Activated gamma-delta T cell (primary cell): ENCODE data around the gene EZH2.

Experiments used
- DNase-seq: peaks from one replicate; lab custom pipeline; 2025; lab: John Stamatoyannopoulos, UW
- total RNA-seq, 2 donors: gene quantifications; one replicate each; lab custom pipeline; 2026; lab: John Stamatoyannopoulos, UW

The EZH2 gene
- total RNA-seq, result 21.2 to 33.2 reads per million in 2 donors

DNA sequence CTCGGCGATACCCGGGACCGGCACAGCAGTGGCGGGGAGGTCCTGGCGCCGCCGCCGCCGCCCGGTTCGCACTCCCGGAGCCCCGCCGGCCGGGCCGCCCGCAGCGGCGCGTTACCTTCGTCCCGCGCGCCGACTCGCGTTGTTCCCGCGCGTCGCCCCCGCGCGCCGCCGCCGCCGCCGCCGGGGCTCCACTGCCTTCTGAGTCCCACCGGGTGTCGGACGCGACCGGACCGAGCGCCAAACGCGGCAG is at the start of gene EZH2:
Gene EZH2, minus strand, starts transcription at position 243 of the 250 bp plus-strand sequence. CDS start 36,993 bp downstream, outside the sequence.
- no peak for DNase-seq

GRCh38 chr7:148931470-148931869 is 47.4 kb upstream of the EZH2 start:
- DNase-seq, result no peak

- no peak for DNase-seq
Observed at GRCh38 chr7:148930335-148930734, 46.2 kb upstream of the EZH2 start.

DNA sequence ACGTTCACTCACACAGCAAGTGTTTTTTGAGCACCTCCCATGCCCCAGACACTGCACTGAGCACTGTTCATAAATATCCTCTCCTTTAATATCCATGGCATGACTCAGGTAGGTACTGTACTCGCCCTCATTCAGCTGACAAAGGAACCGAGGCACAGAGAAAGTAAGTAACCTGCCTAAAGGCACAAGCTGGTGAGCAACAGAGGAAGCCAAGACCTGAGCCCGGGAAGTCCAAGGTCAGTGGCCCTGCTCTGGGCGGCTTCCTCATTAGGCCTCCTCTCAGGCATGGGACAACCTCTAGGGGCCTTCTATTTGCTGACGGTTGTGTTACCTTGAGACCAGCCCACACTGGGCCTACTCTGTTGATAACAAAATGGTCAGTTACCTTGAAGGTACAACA is 45.1 kb upstream of the EZH2 start:
- DNase-seq, result no peak

- no peak for DNase-seq
Observed at GRCh38 chr7:148927123-148928045, 43.3 kb upstream of the EZH2 start.

DNA sequence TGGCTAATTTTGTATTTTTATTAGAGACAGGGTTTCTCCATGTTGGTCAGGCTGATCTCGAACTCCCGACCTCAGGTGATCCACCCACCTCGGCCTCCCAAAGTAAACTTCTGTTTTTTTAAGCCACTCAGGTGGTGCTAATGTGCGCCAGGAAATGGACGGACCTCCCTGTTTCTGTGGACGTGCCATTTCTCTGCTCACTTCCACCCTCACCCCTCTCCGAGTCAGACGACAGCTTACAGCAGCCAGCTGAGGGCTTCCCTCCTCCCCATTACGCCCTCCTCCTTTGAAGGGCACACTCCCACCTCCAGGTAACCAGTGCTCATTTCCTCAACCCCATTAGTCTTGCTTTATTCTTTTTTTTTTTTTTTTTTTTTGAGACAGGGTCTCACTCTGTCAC is 41.7 kb upstream of the EZH2 start:
- DNase-seq, result no peak

- no peak for DNase-seq
Observed at GRCh38 chr7:148924011-148924410, 39.9 kb upstream of the EZH2 start.

- no peak for DNase-seq
Observed at GRCh38 chr7:148921806-148922205, 37.7 kb upstream of the EZH2 start.

DNA sequence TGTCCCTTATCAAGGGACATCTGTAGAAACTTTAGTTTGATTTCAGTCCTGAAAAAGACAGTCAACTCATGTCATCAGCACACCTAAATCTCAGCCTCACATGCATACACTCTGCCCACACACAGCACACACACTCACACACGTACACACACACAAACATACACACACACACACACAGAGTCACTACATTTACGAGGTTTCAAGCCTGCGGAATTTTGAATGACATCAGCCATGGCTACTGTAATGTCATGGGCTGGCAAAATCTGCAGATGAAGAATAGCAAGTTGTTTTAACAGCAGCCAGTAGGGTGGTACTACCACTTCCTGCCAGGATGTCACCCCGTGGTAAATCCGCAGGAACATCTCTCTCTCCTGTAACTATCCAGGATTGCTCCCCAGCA is 37.1 kb upstream of the EZH2 start:
- DNase-seq, result no peak

GRCh38 chr7:148919859-148920258 is 35.8 kb upstream of the EZH2 start:
- no peak for DNase-seq

- DNase-seq, result no peak
Observed at GRCh38 chr7:148918058-148918596, 34.0 kb upstream of the EZH2 start.

GRCh38 chr7:148916186-148916585 is 32.1 kb upstream of the EZH2 start:
- DNase-seq, result no peak

DNA sequence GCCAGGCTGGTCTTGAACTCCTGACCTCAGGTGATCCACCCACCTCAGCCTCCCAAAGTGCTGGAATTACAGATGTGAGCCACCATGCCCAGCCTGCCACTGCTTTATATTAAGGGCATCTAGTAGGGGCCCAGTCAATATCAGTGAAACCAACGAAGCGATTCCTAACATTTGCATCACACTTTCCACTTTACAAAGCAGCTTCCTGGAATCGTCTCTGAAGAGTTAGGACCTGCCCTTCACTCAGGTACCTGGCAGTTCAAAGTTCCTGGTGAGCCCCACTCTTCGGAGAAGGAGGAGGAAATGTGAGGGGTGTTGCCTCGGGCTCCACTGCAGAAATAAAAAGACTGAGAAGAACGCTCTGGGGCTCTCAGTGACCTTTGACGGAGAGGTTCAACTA is 31.1 kb upstream of the EZH2 start:
- no peak for DNase-seq

DNA sequence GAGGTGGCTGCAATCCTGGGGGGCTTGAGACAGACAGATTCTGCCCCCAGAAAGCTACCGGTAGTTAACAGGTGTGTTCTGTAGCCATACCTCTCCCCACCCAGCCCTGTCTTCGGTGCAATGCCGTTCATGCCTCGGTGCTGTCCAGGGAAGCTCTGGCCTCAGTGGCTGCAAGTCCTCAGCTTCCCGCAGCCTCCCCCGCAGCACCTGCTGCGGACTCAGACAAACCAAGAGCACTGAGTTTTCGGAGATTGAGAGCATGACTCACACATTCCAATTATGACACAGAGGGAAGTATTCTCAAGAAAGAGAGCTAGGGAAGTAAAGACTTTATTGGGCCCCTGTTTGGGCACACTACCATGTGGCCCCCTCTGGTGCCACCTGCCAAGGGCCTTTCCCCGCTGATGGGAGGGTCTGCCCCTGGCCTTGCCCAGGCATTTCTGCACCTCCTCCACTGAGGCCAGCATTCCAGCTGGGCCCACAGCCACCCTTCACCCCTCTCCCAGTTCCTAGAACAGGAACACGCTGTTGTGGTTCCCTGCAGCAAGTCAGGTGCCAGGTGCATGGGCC is 30.2 kb upstream of the EZH2 start:
- no peak for DNase-seq

DNA sequence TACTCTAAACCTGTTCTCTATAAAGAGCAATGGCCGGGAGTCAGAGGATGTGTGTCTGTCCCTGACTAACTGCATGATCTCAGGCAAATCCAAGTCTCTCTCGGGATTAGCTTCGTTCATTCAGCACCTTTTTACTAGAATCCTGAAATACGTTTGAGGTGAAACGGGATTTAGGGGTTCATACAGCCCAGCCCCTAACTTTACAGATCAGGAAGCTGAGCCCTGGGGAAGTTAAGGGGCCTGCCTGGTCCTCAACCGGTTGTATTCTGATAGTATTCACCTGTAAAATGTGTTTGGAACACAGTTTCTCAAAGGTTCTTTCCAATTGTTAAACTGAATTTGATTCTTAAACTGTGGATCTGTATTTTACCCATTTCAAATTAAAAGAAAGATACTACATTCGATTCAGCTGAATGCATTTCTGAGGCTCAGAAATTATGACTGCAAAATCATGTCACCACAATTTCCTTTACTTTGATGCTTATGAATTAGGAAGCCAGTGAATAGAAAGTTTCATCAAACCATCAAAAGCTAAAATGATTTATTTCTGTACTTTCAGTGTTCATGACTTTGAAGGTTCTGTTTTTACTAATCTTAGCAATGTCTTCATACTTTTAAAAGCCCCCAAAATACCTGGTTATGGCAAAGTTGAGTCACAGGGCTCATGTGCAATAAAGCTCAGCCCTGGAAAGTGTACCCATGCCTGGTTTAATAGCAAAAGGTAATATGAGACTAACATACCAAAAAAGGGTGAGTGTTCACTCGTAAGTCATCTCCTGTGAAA is 28.9 kb upstream of the EZH2 start:
- DNase-seq, result no peak

GRCh38 chr7:148912151-148912550 is 28.1 kb upstream of the EZH2 start:
- no peak for DNase-seq

GRCh38 chr7:148911626-148912025 is 27.5 kb upstream of the EZH2 start:
- DNase-seq, result no peak

DNA sequence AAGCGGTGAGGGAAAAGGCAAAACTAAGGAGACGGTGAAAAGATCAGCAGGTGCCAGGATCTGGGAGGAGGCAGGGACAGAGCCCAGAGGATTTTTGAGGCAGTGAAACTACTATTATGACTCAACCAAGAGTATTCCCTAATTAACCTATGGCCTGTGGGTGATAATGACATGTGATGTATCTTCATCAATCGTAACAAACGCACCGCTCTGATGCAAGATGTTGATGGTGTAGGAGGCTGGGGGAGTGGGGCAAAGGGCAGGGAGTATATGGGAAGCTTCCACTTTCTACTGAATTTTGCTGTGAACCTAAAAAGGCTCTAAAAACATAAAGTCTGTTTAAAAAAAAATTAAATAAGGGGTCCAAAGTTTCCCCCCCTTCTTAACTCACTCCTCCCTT is 25.5 kb upstream of the EZH2 start:
- no peak for DNase-seq

DNA sequence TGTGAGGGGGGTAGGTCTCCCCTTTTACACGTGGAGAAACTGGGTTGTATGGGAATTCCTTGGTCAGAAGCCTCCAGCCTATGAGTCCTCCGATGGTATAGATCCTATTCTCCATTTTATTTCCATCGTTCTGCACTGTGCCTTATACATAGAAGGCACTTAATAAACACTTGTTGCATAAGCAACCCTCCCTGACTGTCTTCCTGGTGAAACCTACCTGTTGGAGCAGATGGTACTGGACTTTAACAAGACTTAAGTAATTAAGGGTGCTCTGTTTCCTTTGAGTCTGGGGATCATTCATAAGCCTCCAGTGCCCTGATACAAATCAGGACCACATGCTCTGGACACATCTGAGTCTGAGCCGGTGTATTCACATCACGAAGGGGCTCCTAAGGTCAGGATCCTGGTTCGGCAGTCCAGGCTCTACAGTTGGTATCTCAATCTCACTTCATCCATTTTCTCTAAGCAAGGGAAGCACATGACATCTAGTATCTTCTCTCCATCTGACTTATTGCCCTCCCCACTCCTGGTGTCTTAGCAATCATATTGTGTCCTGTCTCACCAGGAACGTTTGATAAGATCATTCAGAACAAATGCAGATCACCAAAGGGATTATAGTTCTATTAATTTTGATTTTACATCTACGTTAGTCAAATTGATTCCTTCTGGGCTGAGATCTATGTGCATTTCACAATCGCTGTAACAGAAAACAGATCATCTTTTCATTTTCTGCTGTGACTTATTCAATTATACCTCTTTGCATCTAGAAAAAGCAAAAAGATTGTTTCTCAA is 22.8 kb upstream of the EZH2 start:
- DNase-seq, result no peak

- no peak for DNase-seq
Observed at GRCh38 chr7:148905093-148905666, 21.1 kb upstream of the EZH2 start.

DNA sequence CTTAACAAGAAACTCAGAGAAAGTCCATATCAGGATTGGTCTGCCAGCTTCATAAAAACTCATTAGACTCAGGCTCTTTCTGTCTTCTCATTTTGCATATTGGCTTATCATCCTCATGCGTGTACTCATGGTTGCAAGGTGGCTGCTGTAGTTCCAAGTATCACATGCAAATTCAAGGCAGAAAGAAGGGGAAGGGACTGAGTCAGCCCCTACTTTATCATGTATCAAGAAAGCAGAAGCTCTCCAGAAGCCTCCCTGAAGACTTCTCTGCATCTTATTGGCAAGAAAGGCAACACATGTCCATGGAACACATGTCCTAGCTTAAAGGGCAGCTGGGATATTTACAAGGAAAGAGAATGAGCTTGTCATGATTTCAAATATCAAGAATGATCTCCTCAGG is 19.4 kb upstream of the EZH2 start:
- DNase-seq, result no peak
